HS-27A (cell line): ENCODE results near the gene RFNG.

Experiments used
- DNase-seq: peaks from one replicate; pipeline ENCODE4 v3.0.0-alpha.2; 2012; ENCODE audit warnings: low read depth, missing footprints

Gene RFNG

GRCh38 chr17:82051776-82052637 lies at the start of gene RFNG, which contains the start of gene GPS1:
TSS of gene RFNG (minus strand) at chr17:82051811. CDS start at chr17:82051766, 45 bp downstream.
TSS of gene GPS1 (plus strand) at chr17:82051898. CDS start at chr17:82051932, 34 bp downstream.
- no peak for DNase-seq

GRCh38 chr17:82101301-82101715 lies 49.7 kb upstream of the RFNG start:
- DNase-seq, result no peak

GRCh38 chr17:82100502-82101298 lies 49.1 kb upstream of the RFNG start:
- DNase-seq, result no peak

- DNase-seq, result no peak
Measured at GRCh38 chr17:82098939-82099763, 47.5 kb upstream of the RFNG start.

DNA sequence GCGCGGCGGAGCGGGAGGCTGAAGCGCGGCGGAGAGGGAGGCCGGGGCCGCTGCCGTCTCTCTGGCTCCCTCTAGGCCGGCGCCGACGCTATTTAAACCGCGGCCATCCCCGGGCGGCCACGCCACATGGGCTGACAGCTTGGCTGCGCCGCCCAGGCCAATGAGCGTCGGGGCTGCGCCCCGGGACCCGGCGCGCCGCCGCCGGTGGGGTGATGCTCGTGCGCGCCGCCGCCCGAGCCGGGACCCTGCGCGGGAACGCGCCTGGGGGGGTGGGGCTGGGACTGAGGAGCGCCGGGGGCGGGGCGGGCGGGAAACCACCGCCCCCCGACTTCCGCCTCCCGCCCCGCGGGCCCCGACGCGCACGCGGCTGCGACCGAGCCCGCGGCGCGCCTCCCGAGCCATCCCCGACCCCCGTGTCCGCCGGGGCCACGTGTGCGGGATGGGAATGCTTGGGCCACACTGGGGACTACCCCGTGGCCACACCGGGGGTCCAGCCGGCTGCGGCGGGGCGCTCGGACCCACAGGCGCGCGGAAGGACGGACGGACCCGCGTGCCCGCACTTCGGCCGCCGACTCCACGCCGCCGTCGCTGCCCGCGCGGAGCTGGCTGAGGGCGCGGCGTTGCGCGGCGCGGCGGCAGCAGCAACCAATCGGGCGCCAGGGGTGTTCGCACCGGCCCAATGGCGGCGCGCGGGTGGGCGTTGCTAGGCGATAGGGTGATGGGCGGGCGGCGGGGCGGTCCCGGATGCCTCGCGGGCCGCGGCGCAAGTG lies 46.7 kb upstream of the RFNG start, which contains the start of gene FASN:
Gene FASN, minus strand, starts transcription at position 68 of the 770 bp plus-strand sequence. CDS start 1,791 bp downstream, outside the sequence.
- DNase-seq, result peak; percentile 57

GRCh38 chr17:82097919-82098168 lies 46.2 kb upstream of the RFNG start:
- DNase-seq, result no peak

DNA sequence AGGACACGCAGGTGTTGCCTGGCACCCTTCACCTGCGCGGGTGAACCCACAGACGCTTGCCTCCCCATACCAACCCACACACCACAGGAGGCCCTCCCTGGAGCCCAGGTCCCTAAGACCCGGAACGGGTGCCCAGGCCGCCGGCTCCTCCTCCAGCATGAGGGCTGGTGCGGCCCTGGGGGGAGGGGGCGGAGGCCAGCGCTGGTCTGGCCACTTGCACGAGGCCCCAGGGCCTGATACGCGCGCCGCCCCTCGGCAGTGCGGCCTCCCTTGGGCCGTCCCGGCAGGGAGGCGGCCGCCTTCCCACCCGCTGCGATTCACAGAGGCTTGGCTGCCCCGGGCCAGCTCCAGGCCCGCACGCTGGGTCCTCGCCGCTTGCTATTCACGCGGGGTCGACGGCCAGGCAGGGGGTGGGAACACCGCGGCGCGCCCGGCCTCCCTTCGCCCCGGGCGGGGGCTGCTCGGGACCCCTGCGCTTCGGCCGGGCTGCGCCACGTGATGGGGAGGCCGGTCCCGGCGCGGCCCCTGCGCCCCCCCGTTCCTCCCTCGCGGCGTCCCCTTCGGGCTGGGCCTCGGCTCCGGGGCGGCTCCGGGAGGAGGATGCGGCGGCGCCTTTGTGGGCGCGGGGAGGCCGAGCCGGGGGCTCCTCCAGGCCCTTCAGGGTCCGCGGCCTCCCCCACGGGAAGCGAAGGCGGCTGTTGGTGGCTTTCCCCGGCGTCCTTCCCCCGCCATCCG lies 45.7 kb upstream of the RFNG start:
- DNase-seq, result no peak

DNA sequence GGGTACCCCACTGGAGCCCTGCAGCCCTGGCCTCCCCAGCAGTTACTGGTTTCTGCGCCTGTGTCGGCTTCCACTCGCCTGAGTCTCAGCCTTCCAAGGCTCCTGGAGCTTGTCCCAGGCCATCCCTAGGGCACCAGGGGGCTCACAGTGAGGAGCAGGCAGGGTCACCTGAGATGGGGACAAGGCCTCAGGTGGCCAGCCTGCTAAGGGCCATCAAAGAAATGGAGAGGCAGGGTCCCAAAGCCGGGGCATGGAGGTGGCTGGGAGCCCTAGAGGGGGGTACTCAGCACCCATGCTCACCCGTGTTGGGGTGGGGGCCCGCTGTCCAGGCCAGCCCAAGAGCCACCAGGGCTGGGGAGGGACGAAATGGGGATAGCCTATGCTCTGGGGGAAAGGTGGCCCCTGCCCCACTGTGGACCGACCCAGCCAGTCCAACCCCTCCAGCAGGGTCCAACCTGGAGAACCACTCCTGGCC lies 45.1 kb upstream of the RFNG start:
- no peak for DNase-seq

DNA sequence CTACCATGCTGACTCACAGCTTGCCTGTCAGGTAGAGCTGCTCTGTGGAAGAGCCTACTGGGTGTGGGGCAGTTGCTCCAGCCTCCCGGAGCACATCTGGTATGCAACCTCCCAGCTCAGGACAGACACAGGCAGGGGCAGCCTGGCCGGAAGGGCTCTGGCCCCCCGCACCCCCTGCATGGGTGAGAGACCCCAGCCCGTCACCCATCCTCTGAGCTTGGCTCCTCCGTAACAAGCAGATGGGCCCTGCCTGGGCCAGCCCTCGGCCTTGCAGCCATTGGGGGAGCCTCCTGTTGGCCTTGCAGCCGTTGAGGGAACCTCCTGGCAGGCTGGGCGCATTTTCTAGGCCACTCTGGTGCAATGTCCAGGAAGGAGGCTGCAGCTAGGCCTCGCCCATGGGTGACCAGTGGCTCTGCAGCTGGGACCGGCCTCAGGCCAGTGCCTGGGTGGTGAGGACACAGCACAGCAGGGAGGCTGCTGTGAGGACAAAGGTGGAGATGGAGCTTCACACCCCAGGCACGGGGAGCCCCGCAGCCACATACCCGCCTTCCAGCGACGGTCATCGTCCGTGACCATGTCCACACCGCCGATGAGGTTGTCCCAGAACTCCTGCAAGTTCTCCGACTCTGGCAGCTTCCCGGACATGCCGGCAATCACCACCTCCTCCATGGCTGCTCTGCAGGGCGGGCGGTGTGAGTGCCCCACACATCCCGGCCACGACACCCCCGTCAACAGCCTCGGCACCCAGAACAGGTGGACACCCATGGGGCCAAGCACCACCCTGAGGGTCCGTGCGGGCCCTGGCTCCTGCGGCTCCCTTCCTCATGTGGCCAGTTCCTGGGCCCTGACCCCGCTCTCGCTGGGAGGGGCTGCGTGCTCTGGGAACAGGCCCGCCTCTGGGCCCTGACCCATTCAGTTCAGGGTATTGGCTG lies 44.4 kb upstream of the RFNG start:
- no peak for DNase-seq

- DNase-seq, result no peak
Measured at GRCh38 chr17:82094931-82095776, 43.5 kb upstream of the RFNG start.

- DNase-seq, result no peak
Measured at GRCh38 chr17:82092995-82093751, 41.6 kb upstream of the RFNG start.

- DNase-seq, result no peak
Measured at GRCh38 chr17:82092628-82092994, 41.0 kb upstream of the RFNG start.

DNA sequence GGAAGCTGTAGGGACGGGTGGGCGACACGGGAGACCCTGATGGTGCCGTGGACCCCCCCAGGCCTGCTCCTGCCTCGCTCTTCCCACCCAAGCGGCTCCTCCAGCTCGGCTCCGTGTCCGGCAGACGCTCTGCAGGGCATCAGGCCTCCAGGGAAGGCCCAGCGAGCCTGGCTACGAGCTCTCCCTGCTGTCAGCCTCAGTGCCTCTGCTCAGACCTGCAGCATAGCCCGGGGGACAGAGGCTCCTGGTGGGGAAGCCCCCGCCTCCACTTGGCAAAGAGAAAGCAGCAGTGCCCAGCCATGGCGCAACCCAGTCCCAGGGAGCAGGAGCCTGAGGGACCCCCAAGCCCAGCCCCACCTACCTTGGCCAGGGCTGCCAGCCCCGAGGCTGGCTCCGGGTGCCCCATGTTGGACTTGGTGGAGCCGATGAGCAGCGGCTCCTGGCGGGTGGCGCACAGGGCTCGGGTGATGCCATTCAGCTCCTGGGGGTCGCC lies 40.5 kb upstream of the RFNG start:
- no peak for DNase-seq

- no peak for DNase-seq
Measured at GRCh38 chr17:82091264-82092066, 39.9 kb upstream of the RFNG start.

DNA sequence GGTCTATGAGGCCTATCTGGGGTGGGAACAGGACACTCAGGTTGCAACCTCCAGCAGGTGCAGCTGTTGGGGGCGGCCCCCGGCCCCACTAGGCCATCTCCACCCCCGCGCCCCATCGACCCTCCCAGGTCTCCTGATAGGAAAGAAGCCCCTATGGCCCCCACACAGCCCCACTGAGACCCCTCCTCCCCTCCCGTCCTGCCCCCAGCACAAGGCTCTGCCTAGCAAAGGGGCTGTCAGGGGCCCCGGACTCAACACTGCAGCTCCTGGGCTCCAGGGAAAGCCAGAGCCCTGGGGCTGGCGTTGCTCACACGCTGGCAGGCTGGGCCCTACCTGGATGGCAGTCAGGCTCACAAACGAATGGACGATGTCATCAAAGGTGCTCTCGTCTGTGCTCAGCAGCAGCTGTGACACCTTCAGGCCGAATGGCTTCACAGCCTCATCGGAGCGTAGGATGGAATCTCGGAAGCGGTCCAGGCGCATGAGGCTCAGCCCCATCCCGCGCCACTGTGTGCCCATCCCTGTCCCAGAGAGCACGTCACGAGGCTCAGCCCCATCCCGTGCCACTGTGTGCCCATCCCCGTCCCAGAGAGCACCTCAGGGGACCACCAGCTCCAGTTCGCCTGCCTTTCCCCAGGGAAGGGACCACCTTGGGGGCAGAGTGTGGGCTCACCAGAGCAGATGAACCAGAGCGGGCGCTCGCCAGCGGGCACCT lies 39.1 kb upstream of the RFNG start:
- DNase-seq, result no peak
